CD8-positive, alpha-beta memory T cell (primary cell): ENCODE measurements around the gene KLHL26. TPM values are rescaled to one million over a fixed set of nuclear protein-coding genes. Genes with fewer than 3 reads are reported as not detected.

Experiments used
- CTCF ChIA-PET: fragments of 350-600 bp; sonication (Branson Sonifier 250); formaldehyde crosslinking; loops from one replicate; lab custom pipeline; 2021; ENCODE audit warnings: antibody characterized with exemption; lab: Charles Lee
- POLR2A ChIA-PET: fragments of 350-600 bp; sonication (Branson Sonifier 250); formaldehyde crosslinking; loops from one replicate; lab custom pipeline; 2021; ENCODE audit warnings: antibody characterized with exemption; lab: Charles Lee
- DNase-seq, 5 donors: peaks; one replicate each; pipeline versions ENCODE4 v3.0.0 to v3.0.0-alpha.2; 2020 to 2022; ENCODE audit warnings: mixed read lengths in 1 of 5
- H3K27ac ChIP-seq: one replicate; pipeline ENCODE4 v1.7.0; 2013; ENCODE audit warnings: low read depth, mild to moderate bottlenecking, low read length, moderate library complexity
- H3K27me3 ChIP-seq: 2 replicates; pipeline ENCODE4 v1.7.0; 2013; ENCODE audit warnings: low read length, mild to moderate bottlenecking; ENCODE audit not compliant: insufficient read depth, poor library complexity, severe bottlenecking
- H3K36me3 ChIP-seq: 2 replicates; pipeline ENCODE4 v1.7.0; 2013; ENCODE audit warnings: mild to moderate bottlenecking, low read length, moderate library complexity; ENCODE audit not compliant: insufficient read depth
- H3K4me1 ChIP-seq: 2 replicates; pipeline ENCODE4 v1.7.0; 2013; ENCODE audit warnings: mild to moderate bottlenecking, low read length, moderate library complexity; ENCODE audit not compliant: insufficient read depth
- H3K4me3 ChIP-seq: 2 replicates; pipeline ENCODE4 v1.7.0; 2013; ENCODE audit warnings: mild to moderate bottlenecking, low read length
- H3K9me3 ChIP-seq: 2 replicates; pipeline ENCODE4 v1.7.0; 2013; ENCODE audit warnings: mild to moderate bottlenecking, low read length
- H3K27ac Mint-ChIP-seq, 8 donors: one replicate each; pipeline ENCODE4 v1.8.0; 2020 to 2021; ENCODE audit warnings: mixed read lengths in 8 of 8, mild to moderate bottlenecking in 6 of 8, inconsistent platforms in 3 of 8, moderate library complexity in 3 of 8
- H3K27me3 Mint-ChIP-seq, 2 donors: one replicate each; pipeline ENCODE4 v1.8.0; 2020 to 2021; ENCODE audit warnings: mixed read lengths in 2 of 2, mild to moderate bottlenecking in 1 of 2, moderate library complexity in 1 of 2
- H3K36me3 Mint-ChIP-seq, 3 donors: one replicate each; pipeline ENCODE4 v1.8.0; 2020 to 2021; ENCODE audit warnings: mixed read lengths in 3 of 3, inconsistent platforms in 1 of 3, mild to moderate bottlenecking in 1 of 3
- H3K4me1 Mint-ChIP-seq, 3 donors: one replicate each; pipeline ENCODE4 v1.8.0; 2020 to 2021; ENCODE audit warnings: mixed read lengths in 3 of 3, inconsistent platforms in 1 of 3, mild to moderate bottlenecking in 1 of 3
- H3K4me3 Mint-ChIP-seq, 7 donors: one replicate each; pipeline ENCODE4 v1.8.0; 2020 to 2021; ENCODE audit warnings: mixed read lengths in 7 of 7, mild to moderate bottlenecking in 6 of 7, moderate library complexity in 4 of 7, inconsistent platforms in 2 of 7
- H3K9me3 Mint-ChIP-seq, 5 donors: one replicate each; pipeline ENCODE4 v1.8.0; 2020 to 2022; ENCODE audit warnings: mixed read lengths in 5 of 5, mild to moderate bottlenecking in 3 of 5, moderate library complexity in 2 of 5, inconsistent platforms in 1 of 5
- polyA plus RNA-seq: library from polyadenylated mRNA; unstranded; fragments of 300-500 nt; fragmentation: Illumina TruSeq; gene quantifications from one replicate; pipeline ENCODE4 v1.2.3, GENCODE V29; 2021
- total RNA-seq, 2 experiments: library from RNA; stranded (reverse); gene quantifications; one replicate each; pipeline ENCODE4 v1.2.3, GENCODE V29; 2021

The KLHL26 gene
- total and polyA plus RNA-seq, 3 experiments from 2014 or later: 5.1 to 12.8 (median 12.4) TPM

DNA sequence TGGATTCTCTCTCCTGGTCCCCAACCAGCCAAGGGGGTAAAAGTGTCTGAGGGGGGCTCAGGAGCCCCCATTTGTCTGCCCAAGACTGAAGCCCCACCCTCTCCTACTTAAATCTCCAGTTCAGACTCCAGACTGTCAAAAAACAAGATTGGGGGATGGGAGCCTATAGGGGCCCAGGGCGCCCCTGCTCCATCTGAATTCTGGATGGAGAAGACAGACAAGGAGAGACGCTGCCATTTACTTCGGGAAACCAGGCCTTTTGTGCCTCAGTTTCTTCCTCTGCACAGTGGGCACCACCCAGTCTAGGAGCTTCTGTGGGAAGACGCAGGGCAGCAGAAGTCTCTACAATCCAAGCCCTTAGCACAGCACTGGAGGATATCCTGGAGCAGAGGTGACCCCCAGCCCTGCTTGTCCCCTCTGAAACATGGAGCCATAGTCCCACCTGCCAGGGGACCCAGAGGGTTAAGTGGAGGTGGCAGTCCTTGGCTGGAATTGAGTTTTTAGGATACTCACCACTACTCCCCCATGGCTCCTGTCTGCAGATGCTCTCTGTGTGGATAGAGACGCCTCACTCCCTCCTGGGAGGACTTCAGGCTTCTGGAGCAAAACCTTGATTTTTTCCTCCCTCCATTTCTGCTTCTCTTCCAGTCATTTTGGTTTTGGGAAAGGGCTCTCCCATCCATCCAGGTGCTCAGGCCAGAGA, 28.6 kb upstream of the KLHL26 start:
- H3K9me3 Mint-ChIP-seq: no peaks in the 10 kb centered on the region
- peaks cover 16 to 44% (median 24%) of the 10 kb centered on the region in 3 donors for H3K4me1 Mint-ChIP-seq
- H3K27ac Mint-ChIP-seq: no peak overlapping the region
- H3K36me3 ChIP-seq: no peaks in the 10 kb centered on the region
- no peaks in the 10 kb centered on the region for H3K9me3 ChIP-seq
- CTCF ChIA-PET: interaction anchor here (1.2 kb wide), 1 partner anchor 239 kb away, joined by 4 read pairs; no protein-coding TSS in a partner anchor
- no peak overlapping the region for H3K4me3 ChIP-seq
- H3K27me3 ChIP-seq: peaks cover 75% of the 10 kb centered on the region
- peaks cover 22% of the 10 kb centered on the region for H3K4me1 ChIP-seq
- DNase-seq: no peak
- no peak overlapping the region for H3K27ac ChIP-seq
- POLR2A ChIA-PET: no interaction called here
- H3K36me3 Mint-ChIP-seq: peaks cover 0 to 1% (median 0%) of the 10 kb centered on the region in 3 donors
- peak overlapping the region in 2 of 7 donors; percentile 2 to 40 for H3K4me3 Mint-ChIP-seq
- H3K27me3 Mint-ChIP-seq: peaks cover 56 to 62% of the 10 kb centered on the region in 2 donors

- Mint-ChIP-seq H3K36me3 (peaks cover 0 to 1% (median 0%) of the 10 kb centered on the region in 3 donors), H3K27me3 (peaks cover 60 to 67% of the 10 kb centered on the region in 2 donors), H3K9me3 (no peaks in the 10 kb centered on the region), H3K4me1 (peaks cover 18 to 49% (median 25%) of the 10 kb centered on the region in 3 donors), H3K27ac (no peak overlapping the region), H3K4me3 (peak overlapping the region in 3 of 7 donors; percentile 2 to 40 (median 14))
- peaks cover 24% of the 10 kb centered on the region for H3K4me1 ChIP-seq
- DNase-seq: no peak
- H3K4me3 ChIP-seq: no peak overlapping the region
- H3K9me3 ChIP-seq: no peaks in the 10 kb centered on the region
- H3K27ac ChIP-seq: no peak overlapping the region
- H3K36me3 ChIP-seq: no peaks in the 10 kb centered on the region
- H3K27me3 ChIP-seq: peaks cover 80% of the 10 kb centered on the region
- ChIA-PET POLR2A (no interaction called here), CTCF (interaction anchor here (1.0 kb wide), 1 partner anchor 37 kb away, joined by 3 read pairs; the partner anchor contains the start of gene UBA52)
These were observed 27.8 kb upstream of the KLHL26 start for GRCh38 chr19:18608805-18609716.

DNA sequence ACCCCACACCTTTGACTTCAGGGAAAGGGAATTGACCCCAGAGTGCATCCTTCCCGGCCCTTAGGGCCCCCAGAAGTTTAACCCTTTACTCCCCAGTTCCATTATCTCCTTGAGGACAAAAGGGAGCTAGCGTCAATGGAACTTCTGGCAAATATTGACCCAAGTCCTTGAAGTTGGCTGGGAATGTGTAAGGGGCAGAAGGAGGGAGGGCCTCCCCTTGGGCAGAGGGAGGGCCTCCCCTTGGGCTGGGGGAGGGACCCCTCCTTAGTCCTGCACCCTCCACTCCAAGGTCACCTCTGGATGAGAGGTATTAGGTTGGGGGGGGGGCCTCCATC, 27.1 kb upstream of the KLHL26 start:
- Mint-ChIP-seq H3K9me3 (no peaks in the 10 kb centered on the region), H3K27ac (no peak overlapping the region), H3K4me1 (peaks cover 21 to 53% (median 25%) of the 10 kb centered on the region in 3 donors), H3K4me3 (no peak overlapping the region), H3K27me3 (peaks cover 62 to 69% of the 10 kb centered on the region in 2 donors), H3K36me3 (peaks cover 0 to 1% (median 0%) of the 10 kb centered on the region in 3 donors)
- CTCF ChIA-PET: interaction anchor here (1.0 kb wide), 1 partner anchor 37 kb away, joined by 3 read pairs; the partner anchor contains the start of gene UBA52
- Histone ChIP-seq H3K27ac (no peak overlapping the region), H3K4me1 (peaks cover 24% of the 10 kb centered on the region), H3K27me3 (peaks cover 81% of the 10 kb centered on the region), H3K36me3 (no peaks in the 10 kb centered on the region), H3K4me3 (no peak overlapping the region), H3K9me3 (no peaks in the 10 kb centered on the region)
- POLR2A ChIA-PET: no interaction called here
- no peak for DNase-seq

DNA sequence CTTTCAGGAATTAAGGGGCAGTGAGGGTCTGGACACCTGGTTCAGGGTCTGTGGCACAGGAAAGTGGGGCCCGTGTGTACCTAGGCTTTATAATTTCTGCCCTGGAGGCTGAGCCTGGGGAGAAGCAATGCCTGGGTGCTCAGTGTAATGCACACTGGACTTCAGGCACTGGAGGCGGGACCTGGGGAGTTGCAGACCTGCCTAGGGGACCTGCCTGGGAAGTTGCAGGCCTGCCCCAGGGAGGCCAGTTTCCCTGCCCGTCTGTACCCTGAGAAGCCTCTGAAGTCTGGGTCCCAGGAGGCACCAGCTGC, 26.6 kb upstream of the KLHL26 start:
- Mint-ChIP-seq H3K4me1 (peaks cover 21 to 52% (median 24%) of the 10 kb centered on the region in 3 donors), H3K27me3 (peaks cover 62 to 69% of the 10 kb centered on the region in 2 donors), H3K9me3 (no peaks in the 10 kb centered on the region), H3K4me3 (peak overlapping the region in 1 of 7 donors; percentile 48), H3K27ac (no peak overlapping the region), H3K36me3 (peaks cover 0 to 1% (median 0%) of the 10 kb centered on the region in 3 donors)
- CTCF ChIA-PET: interaction anchor here (1.0 kb wide), 1 partner anchor 38 kb away, joined by 3 read pairs; the partner anchor contains the start of gene UBA52
- no peak for DNase-seq
- no peaks in the 10 kb centered on the region for H3K36me3 ChIP-seq
- POLR2A ChIA-PET: no interaction called here
- no peaks in the 10 kb centered on the region for H3K9me3 ChIP-seq
- H3K27me3 ChIP-seq: peaks cover 77% of the 10 kb centered on the region
- H3K4me3 ChIP-seq: no peak overlapping the region
- peaks cover 24% of the 10 kb centered on the region for H3K4me1 ChIP-seq
- no peak overlapping the region for H3K27ac ChIP-seq

GRCh38 chr19:18610556-18611326, 26.1 kb upstream of the KLHL26 start:
- no peaks in the 10 kb centered on the region for H3K9me3 ChIP-seq
- Mint-ChIP-seq H3K4me3 (peak overlapping the region in 5 of 7 donors; percentile 15 to 71 (median 50)), H3K27me3 (peaks cover 61 to 68% of the 10 kb centered on the region in 2 donors), H3K27ac (peak overlapping the region in 2 of 8 donors; percentile 56 to 79), H3K36me3 (peaks cover 0 to 1% (median 0%) of the 10 kb centered on the region in 3 donors), H3K4me1 (peaks cover 18 to 48% (median 20%) of the 10 kb centered on the region in 3 donors), H3K9me3 (no peaks in the 10 kb centered on the region)
- peaks cover 72% of the 10 kb centered on the region for H3K27me3 ChIP-seq
- CTCF ChIA-PET: no interaction called here
- POLR2A ChIA-PET: no interaction called here
- peaks cover 24% of the 10 kb centered on the region for H3K4me1 ChIP-seq
- DNase-seq: no peak
- no peaks in the 10 kb centered on the region for H3K36me3 ChIP-seq
- H3K27ac ChIP-seq: no peak overlapping the region
- H3K4me3 ChIP-seq: no peak overlapping the region

DNA sequence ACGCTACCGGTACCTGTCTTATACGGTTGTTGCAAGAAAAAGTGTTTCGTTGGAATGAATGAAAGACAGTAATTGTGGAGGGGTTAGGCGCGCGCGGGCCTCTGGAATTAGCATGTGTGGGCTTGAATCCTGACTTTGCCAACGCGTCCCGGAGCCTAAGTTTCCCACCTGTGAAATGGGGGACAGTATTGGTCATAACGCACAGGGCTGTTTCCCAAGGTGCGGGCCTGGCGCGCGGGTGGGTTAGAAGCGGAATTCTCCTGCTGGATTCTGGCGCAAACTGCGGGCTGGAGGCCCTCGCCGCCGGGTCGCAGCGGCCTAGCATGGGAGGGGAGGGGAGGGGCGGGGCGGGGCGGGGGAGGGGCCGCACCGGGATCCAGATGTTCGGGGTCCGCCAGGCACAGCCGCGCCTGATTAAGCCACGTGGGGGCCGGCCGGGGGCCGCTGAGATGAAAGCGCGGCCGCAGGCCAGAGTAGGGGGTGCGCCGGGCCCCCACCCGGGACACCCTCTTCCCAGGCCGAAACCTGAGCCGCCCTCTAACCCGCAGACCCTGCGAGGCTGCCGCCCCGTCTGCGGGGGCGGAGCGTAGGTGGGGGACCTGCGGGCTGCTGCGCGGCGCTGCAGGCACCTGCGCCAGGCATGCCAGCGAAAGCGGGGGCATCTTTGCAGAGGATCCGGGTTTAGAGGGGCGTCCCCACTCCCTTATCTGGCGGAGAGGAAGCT, 25.3 kb upstream of the KLHL26 start:
- Histone ChIP-seq H3K4me1 (peaks cover 24% of the 10 kb centered on the region), H3K9me3 (no peaks in the 10 kb centered on the region), H3K4me3 (peak overlapping the region; percentile 50), H3K36me3 (no peaks in the 10 kb centered on the region), H3K27ac (no peak overlapping the region), H3K27me3 (peaks cover 72% of the 10 kb centered on the region)
- DNase-seq: peak in 1 of 5 donors; percentile 30
- H3K4me1 Mint-ChIP-seq: peaks cover 18 to 48% (median 20%) of the 10 kb centered on the region in 3 donors
- ChIA-PET POLR2A (no interaction called here), CTCF (no interaction called here)
- peak overlapping the region in 2 of 8 donors; percentile 46 to 79 for H3K27ac Mint-ChIP-seq
- peaks cover 67 to 74% of the 10 kb centered on the region in 2 donors for H3K27me3 Mint-ChIP-seq
- H3K9me3 Mint-ChIP-seq: no peaks in the 10 kb centered on the region
- peaks cover 0 to 1% (median 0%) of the 10 kb centered on the region in 3 donors for H3K36me3 Mint-ChIP-seq
- peak overlapping the region; percentile 54 to 87 (median 80) for H3K4me3 Mint-ChIP-seq
